A673 (cell line): Measurements from ENCODE around the gene GTPBP1.

ENCODE experiments used
- EZH2 ChIP-seq: fragments of 200-600 bp; sonication (generic); IDR thresholded peaks from 2 replicates; pipeline ENCODE4 v1.6.1; 2017; ENCODE audit warnings: borderline replicate concordance, low read depth, mild to moderate bottlenecking, mixed read lengths, antibody characterized with exemption, low read length; ENCODE audit not compliant: poor library complexity, severe bottlenecking
- TF ChIP-seq, protein P1 (sequence below): fragments of 300-800, 200-600 bp; sonication (generic); conservative IDR thresholded peaks from 2 replicates; pipeline ENCODE4 v1.5.1; 2017; ENCODE audit warnings: low read depth, mild to moderate bottlenecking, antibody characterized with exemption, low read length, moderate library complexity, mixed read lengths

DNA sequence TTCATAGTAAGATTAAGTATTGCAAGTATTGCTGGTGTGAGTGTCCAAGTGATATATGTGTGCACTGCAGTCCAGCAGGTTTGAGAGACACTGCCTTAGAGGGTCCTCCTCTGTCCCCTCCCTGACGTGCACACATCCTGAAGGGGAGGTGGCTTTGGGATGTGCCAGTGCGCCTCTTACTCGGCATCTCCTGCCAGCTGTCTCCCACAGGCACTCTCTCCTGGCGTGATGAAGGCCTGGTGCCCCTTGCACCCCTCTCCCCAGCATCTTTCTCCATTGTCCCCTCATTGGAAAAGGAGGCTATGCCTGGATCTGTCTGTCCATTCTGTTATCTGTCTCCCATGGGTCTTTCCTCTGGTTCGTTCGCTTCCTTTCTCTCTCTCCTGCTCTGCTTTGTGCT is 24.2 kb downstream of the GTPBP1 start:
- TF ChIP-seq, protein P1, sequence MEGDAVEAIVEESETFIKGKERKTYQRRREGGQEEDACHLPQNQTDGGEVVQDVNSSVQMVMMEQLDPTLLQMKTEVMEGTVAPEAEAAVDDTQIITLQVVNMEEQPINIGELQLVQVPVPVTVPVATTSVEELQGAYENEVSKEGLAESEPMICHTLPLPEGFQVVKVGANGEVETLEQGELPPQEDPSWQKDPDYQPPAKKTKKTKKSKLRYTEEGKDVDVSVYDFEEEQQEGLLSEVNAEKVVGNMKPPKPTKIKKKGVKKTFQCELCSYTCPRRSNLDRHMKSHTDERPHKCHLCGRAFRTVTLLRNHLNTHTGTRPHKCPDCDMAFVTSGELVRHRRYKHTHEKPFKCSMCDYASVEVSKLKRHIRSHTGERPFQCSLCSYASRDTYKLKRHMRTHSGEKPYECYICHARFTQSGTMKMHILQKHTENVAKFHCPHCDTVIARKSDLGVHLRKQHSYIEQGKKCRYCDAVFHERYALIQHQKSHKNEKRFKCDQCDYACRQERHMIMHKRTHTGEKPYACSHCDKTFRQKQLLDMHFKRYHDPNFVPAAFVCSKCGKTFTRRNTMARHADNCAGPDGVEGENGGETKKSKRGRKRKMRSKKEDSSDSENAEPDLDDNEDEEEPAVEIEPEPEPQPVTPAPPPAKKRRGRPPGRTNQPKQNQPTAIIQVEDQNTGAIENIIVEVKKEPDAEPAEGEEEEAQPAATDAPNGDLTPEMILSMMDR = no peak
- no peak for TF ChIP-seq EZH2
